H1 (cell line): ENCODE measurements around the gene HACD1. TPM values are rescaled to one million over a fixed set of nuclear protein-coding genes. Genes with fewer than 3 reads are reported as not detected.

Source experiments
- CTCF ChIA-PET: fragments of 300-600 bp; sonication (Branson Sonifier 250); formaldehyde crosslinking; loops from one replicate; lab custom pipeline; 2021; ENCODE audit not compliant: partially characterized antibody; lab: Charles Lee
- POLR2A ChIA-PET: fragments of 300-600 bp; sonication (Branson Sonifier 250); formaldehyde crosslinking; loops from one replicate; lab custom pipeline; 2021; ENCODE audit warnings: inconsistent platforms; ENCODE audit not compliant: partially characterized antibody; lab: Charles Lee
- DNase-seq, 2 experiments: peaks; one replicate each; pipeline versions ENCODE4 v3.0.0 to v3.0.0-alpha.2; 2010 to 2022; ENCODE audit warnings: low spot score in 2 of 2, low read depth in 1 of 2, mixed read lengths in 1 of 2
- FAIRE-seq: peaks from 2 replicates; lab custom pipeline; 2011; peaks lifted over from hg19 to GRCh38; lab: Jason Lieb, UNC
- H2AFZ ChIP-seq: 2 replicates; pipeline ENCODE4 v1.8.1; 2012; ENCODE audit warnings: low read length, inconsistent platforms
- H2AK5ac ChIP-seq: 2 replicates; pipeline ENCODE4 v1.6.1; 2013; ENCODE audit warnings: low read depth, low read length
- H2BK120ac ChIP-seq: replicated peaks from 2 replicates; pipeline ENCODE3; 2013; ENCODE audit warnings: low read depth, low read length, inconsistent platforms
- H2BK12ac ChIP-seq: 2 replicates; pipeline ENCODE4 v1.6.1; 2013; ENCODE audit warnings: low read depth, low read length
- H2BK15ac ChIP-seq: 2 replicates; pipeline ENCODE4 v1.6.1; 2013; ENCODE audit warnings: low read length
- H2BK20ac ChIP-seq: 2 replicates; pipeline ENCODE4 v1.6.1; 2013; ENCODE audit warnings: low read length
- H2BK5ac ChIP-seq: 2 replicates; pipeline ENCODE4 v1.6.1; 2013; ENCODE audit warnings: low read depth, low read length
- H3K14ac ChIP-seq: 2 replicates; pipeline ENCODE4 v1.6.1; 2013; ENCODE audit warnings: inconsistent platforms; ENCODE audit not compliant: insufficient read length
- H3K18ac ChIP-seq: 2 replicates; pipeline ENCODE4 v1.6.1; 2013; ENCODE audit warnings: low read length; ENCODE audit errors: extremely low read depth
- H3K23ac ChIP-seq: 2 replicates; pipeline ENCODE4 v1.6.1; 2013; ENCODE audit warnings: inconsistent platforms; ENCODE audit not compliant: insufficient read length
- H3K23me2 ChIP-seq: 2 replicates; pipeline ENCODE4 v1.6.1; 2013; ENCODE audit warnings: low read depth, low read length
- H3K27ac ChIP-seq: 2 replicates; pipeline ENCODE4 v1.6.1; 2011; ENCODE audit warnings: low read depth, low read length, inconsistent platforms
- H3K27me3 ChIP-seq, 4 experiments: replicated peaks in 1 of 4; 1 replicate in 1 of 4; 2 replicates in 3 of 4; pipeline versions ENCODE4 v1.6.1 to v1.8.1; 2011 to 2013; ENCODE audit warnings: low read length in 3 of 4, mild to moderate bottlenecking in 3 of 4, inconsistent platforms in 2 of 4, mixed read lengths in 2 of 4, moderate library complexity in 1 of 4; ENCODE audit not compliant: control insufficient read depth in 3 of 4, insufficient read depth in 3 of 4; ENCODE audit errors: extremely low read depth in 1 of 4
- H3K36me3 ChIP-seq, 4 experiments: 2 replicates each; pipeline versions ENCODE4 v1.6.1 to v1.8.1; 2011 to 2013; ENCODE audit warnings: mild to moderate bottlenecking in 4 of 4, low read length in 3 of 4, moderate library complexity in 2 of 4, control low read depth in 1 of 4, inconsistent platforms in 1 of 4; ENCODE audit not compliant: insufficient read depth in 4 of 4, control insufficient read depth in 2 of 4
- H3K4ac ChIP-seq: replicated peaks from 2 replicates; pipeline ENCODE3; 2013; ENCODE audit warnings: low read length, low read depth, mixed read lengths, inconsistent platforms; ENCODE audit not compliant: insufficient read length
- H3K4me1 ChIP-seq, 4 experiments: replicated peaks in 1 of 4; 1 replicate in 1 of 4; 2 replicates in 3 of 4; pipeline versions ENCODE4 v1.6.1 to v1.8.1; 2011 to 2013; ENCODE audit warnings: low read length in 3 of 4, inconsistent platforms in 2 of 4, mixed read lengths in 1 of 4; ENCODE audit not compliant: insufficient read depth in 4 of 4, control insufficient read depth in 3 of 4
- H3K4me2 ChIP-seq, 2 experiments: 2 replicates each; pipeline versions ENCODE4 v1.6.1 to v1.8.1; 2011 to 2013; ENCODE audit warnings: low read depth in 2 of 2, low read length in 2 of 2, control low read depth in 1 of 2, inconsistent platforms in 1 of 2, mild to moderate bottlenecking in 1 of 2; ENCODE audit not compliant: insufficient read depth in 1 of 2
- H3K4me3 ChIP-seq, 4 experiments: fragments of 200-600, 300-600 bp in 1 of 4; sonication (generic), shearing (Covaris generic), sonication (Bioruptor Twin) in 1 of 4; 2 replicates each; pipeline versions ENCODE4 v1.5.1 to v1.8.1; 2011 to 2016; ENCODE audit warnings: low read length in 4 of 4, low read depth in 3 of 4, control low read depth in 2 of 4, inconsistent platforms in 2 of 4, mild to moderate bottlenecking in 2 of 4, mixed read lengths in 1 of 4, moderate library complexity in 1 of 4; ENCODE audit not compliant: insufficient read depth in 2 of 4; ENCODE audit errors: extremely low read depth in 1 of 4
- H3K56ac ChIP-seq: replicated peaks from 2 replicates; pipeline ENCODE3; 2013; ENCODE audit warnings: low read depth, mild to moderate bottlenecking, mixed read lengths, low read length, inconsistent platforms; ENCODE audit not compliant: insufficient read length
- H3K79me1 ChIP-seq: 2 replicates; pipeline ENCODE4 v1.6.1; 2013; ENCODE audit warnings: low read depth, low read length, control low read depth
- H3K79me2 ChIP-seq, 2 experiments: 2 replicates each; pipeline versions ENCODE4 v1.6.1 to v1.8.1; 2012 to 2013; ENCODE audit warnings: low read length in 2 of 2, mild to moderate bottlenecking in 2 of 2, inconsistent platforms in 1 of 2; ENCODE audit not compliant: insufficient read depth in 2 of 2, control insufficient read depth in 1 of 2
- H3K9ac ChIP-seq, 4 experiments: replicated peaks in 1 of 4; 1 replicate in 1 of 4; 2 replicates in 3 of 4; pipeline versions ENCODE4 v1.6.1 to v1.8.1; 2011 to 2013; ENCODE audit warnings: low read depth in 3 of 4, low read length in 3 of 4, control low read depth in 2 of 4, mild to moderate bottlenecking in 2 of 4, moderate library complexity in 2 of 4, inconsistent platforms in 1 of 4; ENCODE audit errors: extremely low read depth in 1 of 4
- H3K9me3 ChIP-seq, 2 experiments: 2 replicates each; pipeline versions ENCODE4 v1.6.1 to v1.8.1; 2012 to 2013; ENCODE audit warnings: mild to moderate bottlenecking in 2 of 2, moderate library complexity in 2 of 2, control low read depth in 1 of 2, inconsistent platforms in 1 of 2, low read depth in 1 of 2, low read length in 1 of 2, mixed read lengths in 1 of 2; ENCODE audit not compliant: insufficient read depth in 2 of 2
- H4K20me1 ChIP-seq, 2 experiments: replicated peaks in 1 of 2; 2 replicates each; pipeline versions ENCODE3 to v1.8.1; 2011 to 2013; ENCODE audit warnings: inconsistent platforms in 2 of 2, low read length in 2 of 2, mild to moderate bottlenecking in 1 of 2; ENCODE audit not compliant: insufficient read depth in 2 of 2, control insufficient read depth in 1 of 2
- H4K5ac ChIP-seq: 2 replicates; pipeline ENCODE4 v1.6.1; 2013; ENCODE audit warnings: low read length, low read depth, mixed read lengths, inconsistent platforms; ENCODE audit not compliant: insufficient read length
- H4K8ac ChIP-seq: 2 replicates; pipeline ENCODE4 v1.8.0; 2013; ENCODE audit warnings: mild to moderate bottlenecking, moderate library complexity, low read length, inconsistent platforms; ENCODE audit not compliant: insufficient read depth; ENCODE audit errors: extremely low read depth
- H4K91ac ChIP-seq: replicated peaks from 2 replicates; pipeline ENCODE3; 2013; ENCODE audit warnings: low read length, mixed read lengths, inconsistent platforms; ENCODE audit not compliant: insufficient read length
- ATF3 ChIP-seq: IDR thresholded peaks from 2 replicates; pipeline ENCODE4 v1.6.1; 2011; ENCODE audit warnings: low read depth, mild to moderate bottlenecking, low read length; ENCODE audit not compliant: insufficient read depth
- BACH1 ChIP-seq: IDR thresholded peaks from 2 replicates; pipeline ENCODE4 v1.6.1; 2012; ENCODE audit warnings: low read length, improper control_type of control experiment
- CBX8 ChIP-seq: fragments of 300-800, 300-1000 bp; sonication (generic); IDR thresholded peaks from 2 replicates; pipeline ENCODE4 v1.7.1; 2016; ENCODE audit warnings: low read depth, low read length, borderline replicate concordance
- CEBPB ChIP-seq: IDR thresholded peaks from 2 replicates; pipeline ENCODE4 v1.6.1; 2012; ENCODE audit warnings: low read depth, low read length
- CHD2 ChIP-seq: IDR thresholded peaks from 2 replicates; pipeline ENCODE4 v1.6.1; 2012; ENCODE audit warnings: low read length, improper control_type of control experiment
- CREB1 ChIP-seq: IDR thresholded peaks from 2 replicates; pipeline ENCODE4 v1.6.1; 2012; ENCODE audit warnings: inconsistent platforms
- EZH2 ChIP-seq: fragments of 200-600 bp; sonication (generic); IDR thresholded peaks from 2 replicates; pipeline ENCODE4 v1.7.1; 2012; ENCODE audit warnings: low read depth, mild to moderate bottlenecking, moderate library complexity, low read length, inconsistent platforms; ENCODE audit not compliant: severe bottlenecking
- KDM5A ChIP-seq: fragments of 200-600 bp; IDR thresholded peaks from 2 replicates; pipeline ENCODE4 v1.7.1; 2012; ENCODE audit warnings: mild to moderate bottlenecking, low read length, inconsistent platforms, mixed read lengths
- MAX ChIP-seq: IDR thresholded peaks from 2 replicates; pipeline ENCODE4 v1.6.1; 2012; ENCODE audit warnings: inconsistent platforms
- NRF1 ChIP-seq: IDR thresholded peaks from 2 replicates; pipeline ENCODE4 v1.6.1; 2011; ENCODE audit warnings: mild to moderate bottlenecking, low read depth, low read length, improper control_type of control experiment
- POLR2AphosphoS5 ChIP-seq: IDR thresholded peaks from 2 replicates; pipeline ENCODE4 v1.6.1; 2011; ENCODE audit warnings: low read depth, low read length
- RBBP5 ChIP-seq: IDR thresholded peaks from 2 replicates; pipeline ENCODE4 v1.7.1; 2012; ENCODE audit warnings: low read depth, mild to moderate bottlenecking, inconsistent platforms, low read length, moderate library complexity, borderline replicate concordance
- SAP30 ChIP-seq: fragments of 300-600 bp; sonication (generic); IDR thresholded peaks from 2 replicates; pipeline ENCODE4 v1.7.1; 2012; ENCODE audit warnings: low read length, moderate library complexity, mild to moderate bottlenecking, inconsistent platforms; ENCODE audit not compliant: insufficient read depth, insufficient replicate concordance
- SP1 ChIP-seq: IDR thresholded peaks from 2 replicates; pipeline ENCODE4 v1.6.1; 2011; ENCODE audit warnings: low read depth, low read length
- SP4 ChIP-seq: IDR thresholded peaks from 2 replicates; pipeline ENCODE4 v1.6.1; 2012; ENCODE audit warnings: low read length, inconsistent platforms
- WGBS, 2 experiments: shearing (Covaris generic) in 1 of 2; methylation state at CpG; one replicate each; pipeline versions ENCODE4 v1.1.6 to v1.1.7; 2013 to 2015; ENCODE audit warnings: low lambda C conversion rate in 2 of 2, mixed read lengths in 2 of 2, inconsistent platforms in 1 of 2, low coverage in 1 of 2, missing lambda C conversion rate in 1 of 2; ENCODE audit not compliant: insufficient replicate concordance in 2 of 2, insufficient coverage in 1 of 2, insufficient read length in 1 of 2; ENCODE audit errors: extremely low coverage in 1 of 2, missing lambda C conversion rate in 1 of 2; 5-methylcytosine and 5-hydroxymethylcytosine counted together
- polyA plus RNA-seq, 7 experiments: library from polyadenylated mRNA; depleted of rRNA in 3 of 7; stranded (reverse) in 5 of 7; unstranded in 2 of 7; fragments of >200 nt in 5 of 7; fragments of 200-250 nt in 2 of 7; gene quantifications; 1 replicate in 5 of 7; 2 replicates in 1 of 7; 4 replicates in 1 of 7; pipeline versions ENCODE4 v1.2.1 to v1.2.3, GENCODE V29; 2011 to 2013; ENCODE audit warnings: missing spikeins in 2 of 7, mixed read lengths in 2 of 7
- total RNA-seq: library from RNA; stranded (reverse); fragmentation: NEBNext Ultra II Directional; extraction: Animal tissue kit (Norgen Biotek cat#: 25700); gene quantifications from 2 replicates; pipeline ENCODE4 v1.2.1, GENCODE V29; 2021

The HACD1 gene
- total and polyA plus RNA-seq, 2 of the 8 experiments (the other 6 are each of a cell fraction or from before 2014, with no cell fraction given) = 18.7 to 30.8 TPM

DNA sequence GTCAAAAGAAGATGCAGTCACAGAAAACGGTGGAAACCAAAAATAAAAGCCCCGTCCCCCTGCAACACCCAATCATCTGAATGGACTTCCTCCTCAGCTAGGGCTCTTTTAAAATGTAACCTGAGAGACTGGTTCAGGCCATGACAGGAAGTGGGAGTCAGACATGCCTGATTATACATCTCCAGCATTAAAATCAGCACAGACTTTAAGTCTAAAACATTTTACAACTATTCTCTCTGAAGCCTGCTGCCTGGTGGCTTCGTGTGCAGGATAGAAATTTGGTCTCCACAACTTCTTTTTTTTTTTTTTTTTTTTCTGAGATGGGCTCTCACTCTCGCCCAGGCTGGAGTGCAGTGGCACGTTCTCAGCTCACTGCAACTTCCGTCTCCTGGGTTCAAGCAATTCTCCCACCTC is 30.3 kb downstream of the HACD1 start:
- Histone ChIP-seq H3K4ac (no peak overlapping the region), H3K4me2 (no peak overlapping the region), H3K27ac (no peak overlapping the region), H3K27me3 (no peaks in the 10 kb centered on the region), H4K20me1 (no peaks in the 10 kb centered on the region), H4K8ac (no peak overlapping the region), H3K56ac (no peak overlapping the region), H3K14ac (no peak overlapping the region), H2BK120ac (no peak overlapping the region), H3K18ac (no peak overlapping the region), H3K4me3 (no peak overlapping the region), H3K23ac (no peak overlapping the region), H3K79me2 (no peaks in the 10 kb centered on the region), H3K23me2 (no peaks in the 10 kb centered on the region), H2AFZ (no peak overlapping the region; the same call in 1 of the 2 replicates), H2BK12ac (no peak overlapping the region), H3K9ac (no peak overlapping the region), H2AK5ac (no peak overlapping the region), H3K9me3 (no peaks in the 10 kb centered on the region), H2BK5ac (no peak overlapping the region), H3K4me1 (no peaks in the 10 kb centered on the region), H3K36me3 (peaks cover 0 to 2% (median 0%) of the 10 kb centered on the region in 4 experiments; a peak in 1 of 8 replicates), H3K79me1 (no peaks in the 10 kb centered on the region), H4K91ac (no peak overlapping the region), H4K5ac (no peak overlapping the region), H2BK15ac (no peak overlapping the region), H2BK20ac (no peak overlapping the region)
- WGBS, 2 experiments = 53% methylated on average over 4 of the region's 6 CpGs; no CpG with 5 or more reads in 1 of the 2 experiments
- DNase-seq = no peak
- ChIA-PET POLR2A (no interaction called here), CTCF (no interaction called here)
- no peak for FAIRE-seq
- no peak for TF ChIP-seq KDM5A
- no peak for TF ChIP-seq RBBP5
- no peak for TF ChIP-seq SP1
- TF ChIP-seq CEBPB = no peak
- TF ChIP-seq SAP30 = no peak
- TF ChIP-seq SP4 = no peak
- TF ChIP-seq BACH1 = no peak
- no peak for TF ChIP-seq POLR2AphosphoS5
- no peak for TF ChIP-seq CREB1
- TF ChIP-seq CBX8 = no peak
- TF ChIP-seq CHD2 = no peak
- TF ChIP-seq ATF3 = no peak
- TF ChIP-seq EZH2 = no peak
- no peak for TF ChIP-seq NRF1
- no peak for TF ChIP-seq MAX
